Measurements from ENCODE around the gene ACOXL. TPM values are rescaled to one million over a fixed set of nuclear protein-coding genes. Genes with fewer than 3 reads are reported as not detected.

The ACOXL gene
- total and polyA plus RNA-seq, 10 of the 15 experiments (the other 5 are each of a cell fraction or from before 2014, with no cell fraction given): 0.05 to 1.3 (median 0.71) TPM

GRCh38 chr2:110959198-110959597, 226.8 kb downstream of the ACOXL start:
- ATAC-seq: no peak
- RAD21 ChIA-PET (ENCODE audit: unreplicated experiment): no interaction called here
- no peaks in the 10 kb centered on the region for H3K36me3 ChIP-seq (ENCODE audit: control insufficient read depth in 2 of 2, insufficient read depth in 2 of 2, low read length in 1 of 2)
- no peak overlapping the region for H3K9ac ChIP-seq (ENCODE audit: control insufficient read depth, insufficient read depth, low read length)
- no peak overlapping the region for H3K4me2 ChIP-seq (ENCODE audit: control insufficient read depth, insufficient read depth)
- H2AFZ ChIP-seq (ENCODE audit: control insufficient read depth, low read depth, low read length): no peak overlapping the region
- no peaks in the 10 kb centered on the region for H3K79me2 ChIP-seq (ENCODE audit: control insufficient read depth, insufficient read depth, low read length)
- no peak overlapping the region for H3K4me3 ChIP-seq
- H3K27me3 ChIP-seq (replicated peaks in 1 of 2; ENCODE audit: control insufficient read depth in 2 of 2, insufficient read depth in 2 of 2, low read length in 1 of 2): no peaks in the 10 kb centered on the region; a peak in 1 of 4 replicates
- no peak for TF ChIP-seq MEF2B (IDR thresholded peaks at IDR 0.05; ENCODE audit: partially characterized antibody, poor library complexity, severe bottlenecking)
- no peak for TF ChIP-seq RAD21 (IDR thresholded peaks at IDR 0.05; ENCODE audit: insufficient read depth, low read depth, low read length)
- no peak for TF ChIP-seq IKZF1 (conservative IDR thresholded peaks at IDR 0.05)
- no peak for TF ChIP-seq PBX3 (IDR thresholded peaks at IDR 0.05; ENCODE audit: insufficient replicate concordance, low read depth, low read length)
- no peak for TF ChIP-seq MXI1 (IDR thresholded peaks at IDR 0.05; ENCODE audit: low read depth, low read length)
- TF ChIP-seq IRF5 (IDR thresholded peaks at IDR 0.05; ENCODE audit: borderline replicate concordance): no peak
- TF ChIP-seq PAX8 (IDR thresholded peaks at IDR 0.05): no peak
- TF ChIP-seq KDM1A (IDR thresholded peaks at IDR 0.05; ENCODE audit: borderline replicate concordance): no peak
- no peak for TF ChIP-seq GABPA (IDR thresholded peaks at IDR 0.05; ENCODE audit: low read depth)
- no peak for TF ChIP-seq SMC3 (IDR thresholded peaks at IDR 0.05; ENCODE audit: borderline replicate concordance, low read length)
- no peak for TF ChIP-seq PRDM15 (CRISPR knock-in tag; IDR thresholded peaks at IDR 0.05)
- no peak for TF ChIP-seq NRF1 (conservative IDR thresholded peaks at IDR 0.05; ENCODE audit: low read depth, low read length)
- no peak for TF ChIP-seq PAX5 (IDR thresholded peaks at IDR 0.05; ENCODE audit: borderline replicate concordance, low read depth, low read length)
- no peak for TF ChIP-seq CEBPZ (IDR thresholded peaks at IDR 0.05; ENCODE audit: low read depth, low read length)
- no peak for TF ChIP-seq SIX5 (IDR thresholded peaks at IDR 0.05; ENCODE audit: low read depth, low read length, severe bottlenecking)
- TF ChIP-seq RBBP5 (conservative IDR thresholded peaks at IDR 0.05): no peak
- no TSS peak for BruUV-seq (replicated peaks)
- H3K4me1 ChIP-seq (ENCODE audit: control insufficient read depth, insufficient read depth, low read length): no peaks in the 10 kb centered on the region
- WGBS (ENCODE audit: insufficient coverage, insufficient replicate concordance, low lambda C conversion rate, missing lambda C conversion rate): 45% methylated on average over 7 of the region's 7 CpGs
- no peaks in the 10 kb centered on the region for H4K20me1 ChIP-seq (ENCODE audit: control insufficient read depth, insufficient read depth)
- DNase-seq (ENCODE audit: low read depth, low spot score): no peak
- POLR2A ChIA-PET: no interaction called here
- in situ Hi-C loops (cut with MboI) (no loop called here), intact Hi-C loops (cut with micrococcal nuclease; ENCODE audit: unreplicated experiment) (no loop called here)
- H3K27ac ChIP-seq (ENCODE audit: control insufficient read depth, insufficient read depth): no peak overlapping the region
- SMC1A ChIA-PET (ENCODE audit: uncharacterized antibody, unreplicated experiment): no interaction called here
- H3K9me3 ChIP-seq (replicated peaks; ENCODE audit: control insufficient read depth, insufficient read depth, low read length): peaks cover 2% of the 10 kb centered on the region; the same call in 2 of the 3 replicates
- CTCF ChIA-PET: no interaction called here
- FAIRE-seq: no peak

All from GM12878 (cell line).